AG04450 (cell line): ENCODE measurements around the gene UBR1. TPM values are rescaled to one million over a fixed set of nuclear protein-coding genes. Genes with fewer than 3 reads are reported as not detected.
"Not testable (repeated sequence)": the region's sequence is repeated elsewhere in the genome, so short reads cannot be mapped to it uniquely, and the experiment has no call there.

ENCODE experiments used
- CTCF ChIA-PET: fragments of 300-600, 350-600 bp; formaldehyde crosslinking; extraction: SDS; loops from one replicate; lab custom pipeline; 2022; ENCODE audit warnings: antibody characterized with exemption, inconsistent platforms; lab: Charles Lee
- POLR2A ChIA-PET: fragments of 350-600 bp; formaldehyde crosslinking; extraction: SDS; loops from one replicate; lab custom pipeline; 2021; ENCODE audit warnings: antibody characterized with exemption, inconsistent platforms; lab: Yijun Ruan, JAX
- DNase-seq: peaks from one replicate; pipeline ENCODE4 v3.0.0-alpha.2; 2011; ENCODE audit warnings: low read depth, low spot score
- H3K27ac ChIP-seq: one replicate; pipeline ENCODE4 v1.5.1; 2012; ENCODE audit warnings: low read depth, low read length, control low read depth
- H3K27me3 ChIP-seq: one replicate; pipeline ENCODE4 v1.6.0; 2012; ENCODE audit warnings: low read length; ENCODE audit not compliant: control insufficient read depth, insufficient read depth
- H3K4me3 ChIP-seq: 2 replicates; pipeline ENCODE4 v1.5.1; 2011; ENCODE audit warnings: mild to moderate bottlenecking, low read depth, low read length, control low read depth
- H3K9me3 ChIP-seq: 2 replicates; pipeline ENCODE4 v1.5.1; 2012; ENCODE audit warnings: low read length; ENCODE audit not compliant: control insufficient read depth, insufficient read depth
- CTCF ChIP-seq: IDR thresholded peaks from 2 replicates; pipeline ENCODE4 v1.5.1; 2011; ENCODE audit warnings: low read depth, low read length, control low read depth, inconsistent platforms
- polyA plus RNA-seq: library from polyadenylated mRNA; depleted of rRNA; stranded (reverse); fragments of >200 nt; gene quantifications from 2 replicates; pipeline ENCODE4 v1.2.3, GENCODE V29; 2011

Gene UBR1
- polyA plus RNA-seq, 1 experiment: 18.4 TPM

DNA sequence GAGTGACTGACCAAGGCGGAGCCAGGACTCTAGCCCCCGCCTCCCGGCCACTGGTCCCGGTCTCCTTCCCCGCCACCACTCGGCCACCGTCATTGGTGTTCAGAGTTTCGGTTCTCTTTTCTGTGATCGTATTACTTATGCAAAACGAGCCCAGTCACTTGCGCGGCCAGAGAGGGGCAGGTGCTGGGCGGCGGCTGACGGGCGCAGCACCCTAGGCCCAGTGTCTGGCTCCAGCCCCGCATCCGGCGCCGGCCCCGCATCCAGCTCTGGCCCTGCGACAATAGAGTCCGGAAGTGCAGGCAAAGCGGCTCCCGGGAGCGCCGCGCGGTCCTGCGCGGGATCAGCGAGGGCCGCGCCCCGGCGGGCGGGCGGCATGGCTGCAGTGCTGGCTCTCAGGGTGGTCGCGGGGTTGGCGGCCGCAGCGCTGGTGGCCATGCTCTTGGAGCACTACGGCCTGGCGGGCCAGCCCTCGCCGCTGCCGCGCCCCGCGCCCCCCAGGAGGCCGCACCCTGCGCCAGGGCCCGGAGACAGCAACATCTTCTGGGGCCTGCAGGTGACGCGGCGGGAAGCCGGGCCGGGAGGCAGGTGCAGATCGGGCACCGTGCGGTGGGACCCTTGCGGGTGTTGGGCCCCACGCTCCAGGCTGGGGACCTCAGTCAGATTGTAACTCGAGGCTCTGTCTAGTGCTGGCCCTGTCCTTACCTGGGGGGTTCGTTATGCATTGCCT, 27.8 kb upstream of the UBR1 start, which contains the start of gene TMEM62:
Gene TMEM62 (plus strand): TSS at position 157 of the 727 bp plus-strand sequence. CDS start 217 bp downstream, at position 374.
- CTCF ChIA-PET: no interaction called here
- Histone ChIP-seq H3K27me3 (no peaks in the 10 kb centered on the region), H3K27ac (no peak within 1 kb of the TSS), H3K9me3 (no peaks in the 10 kb centered on the region), H3K4me3 (peak within 1 kb of the TSS; percentile 72)
- no peak for TF ChIP-seq CTCF
- POLR2A ChIA-PET: no interaction called here
- DNase-seq: no peak

GRCh38 chr15:43132830-43133429, 27.1 kb upstream of the UBR1 start:
- ChIA-PET POLR2A (no interaction called here), CTCF (interaction anchor here (0.6 to 1.0 kb wide), 2 partner anchors 19 to 152 kb away, joined by 3 to 8 read pairs; no protein-coding TSS in a partner anchor)
- DNase-seq: no peak
- no peak for TF ChIP-seq CTCF
- Histone ChIP-seq H3K27ac (no peak overlapping the region), H3K4me3 (peak overlapping the region; percentile 72), H3K27me3 (no peaks in the 10 kb centered on the region), H3K9me3 (no peaks in the 10 kb centered on the region)

DNA sequence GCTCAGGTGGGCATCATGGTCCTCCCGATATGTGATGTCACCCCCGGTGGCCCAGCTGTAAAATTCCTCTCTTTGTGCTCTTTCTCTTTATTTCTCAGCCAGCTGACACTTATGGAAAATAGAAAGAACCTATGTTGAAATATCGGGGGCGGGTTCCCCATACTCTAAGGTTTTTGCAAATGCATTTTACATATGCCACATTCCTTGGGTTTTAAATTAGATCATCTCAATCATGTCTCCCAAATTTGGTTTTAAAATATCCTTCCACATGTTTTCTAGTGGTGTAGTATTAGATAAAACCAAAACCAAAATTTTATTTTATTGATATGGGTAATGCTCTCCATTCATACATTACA, 23.1 kb upstream of the UBR1 start:
- H3K27me3 ChIP-seq: no peaks in the 10 kb centered on the region
- no peak for DNase-seq
- ChIA-PET POLR2A (no interaction called here), CTCF (no interaction called here)
- no peak for TF ChIP-seq CTCF
- no peak overlapping the region for H3K27ac ChIP-seq
- H3K4me3 ChIP-seq: no peak overlapping the region
- no peaks in the 10 kb centered on the region for H3K9me3 ChIP-seq

GRCh38 chr15:43128174-43128979, 22.5 kb upstream of the UBR1 start:
- H3K27me3 ChIP-seq, H3K27ac ChIP-seq, POLR2A ChIA-PET, H3K9me3 ChIP-seq, DNase-seq, CTCF ChIA-PET, H3K4me3 ChIP-seq: not testable (repeated sequence)

- ChIA-PET CTCF (no interaction called here), POLR2A (no interaction called here)
- Histone ChIP-seq H3K27ac (no peak overlapping the region), H3K27me3 (no peaks in the 10 kb centered on the region), H3K4me3 (no peak overlapping the region), H3K9me3 (no peaks in the 10 kb centered on the region)
- no peak for DNase-seq
- no peak for TF ChIP-seq CTCF
Observed at GRCh38 chr15:43127752-43128151, 21.9 kb upstream of the UBR1 start.
